Thoracic aorta (tissue), 2 donors: Measurements from ENCODE around the gene SERTAD4. TPM values are rescaled to one million over a fixed set of nuclear protein-coding genes. Genes with fewer than 3 reads are reported as not detected.
A peak's percentile ranks its signal among the peaks of the same experiment; 100 is the strongest.

Experiments used
- ATAC-seq: fragments of 150-250 bp; one replicate; pipeline ENCODE4 v1.8.0; 2017; ENCODE audit warnings: low read depth; ENCODE audit not compliant: insufficient number of reproducible peaks, low FRiP score
- DNase-seq: peaks from one replicate; pipeline ENCODE4 v3.0.0-alpha.2; 2020; ENCODE audit warnings: low spot score
- H3K27ac ChIP-seq, 2 donors: fragments of 200-600 bp; sonication (generic); 1 replicate in 1 of 2; 2 replicates in 1 of 2; pipeline ENCODE4 v1.5.1; 2016; ENCODE audit warnings: mild to moderate bottlenecking in 2 of 2, moderate library complexity in 2 of 2
- H3K27me3 ChIP-seq: fragments of 200-600 bp; sonication (generic); replicated peaks from 2 replicates; pipeline ENCODE4 v1.6.0; 2016; ENCODE audit warnings: mild to moderate bottlenecking; ENCODE audit not compliant: insufficient read depth
- H3K36me3 ChIP-seq: fragments of 200-600 bp; sonication (generic); one replicate; pipeline ENCODE4 v1.5.1; 2016
- H3K4me1 ChIP-seq, 2 donors: fragments of 200-600 bp; sonication (generic); 1 replicate in 1 of 2; 2 replicates in 1 of 2; pipeline versions ENCODE4 v1.5.1 to v1.6.0; 2016; ENCODE audit warnings: low read depth in 2 of 2, mild to moderate bottlenecking in 1 of 2; ENCODE audit not compliant: control insufficient read depth in 1 of 2
- H3K4me3 ChIP-seq: fragments of 200-600 bp; sonication (generic); 2 replicates; pipeline ENCODE4 v1.5.1; 2016; ENCODE audit warnings: mild to moderate bottlenecking
- H3K9me3 ChIP-seq: fragments of 200-600 bp; sonication (generic); 2 replicates; pipeline ENCODE4 v1.5.1; 2016
- total RNA-seq, 2 donors: library from RNA; depleted of rRNA; stranded (reverse); fragments of >200 nt; gene quantifications; one replicate each; pipeline versions ENCODE4 v1.1.0 to v1.2.3, GENCODE V29; 2016
- TF ChIP-seq, protein P1 (sequence below): fragments of 200-600 bp; sonication (generic); IDR thresholded peaks from one replicate; pipeline ENCODE4 v1.5.1; 2019; ENCODE audit warnings: antibody characterized with exemption

SERTAD4 gene
- total RNA-seq, 2 donors from 2014 or later = 5.8 to 10.0 TPM

- ATAC-seq (no peak), DNase-seq (no peak)
Observed at GRCh38 chr1:210291786-210292230, 59.2 kb downstream of the SERTAD4 start.

GRCh38 chr1:210292231-210292871, 59.8 kb downstream of the SERTAD4 start:
- no peak for ATAC-seq
- TF ChIP-seq, protein P1, sequence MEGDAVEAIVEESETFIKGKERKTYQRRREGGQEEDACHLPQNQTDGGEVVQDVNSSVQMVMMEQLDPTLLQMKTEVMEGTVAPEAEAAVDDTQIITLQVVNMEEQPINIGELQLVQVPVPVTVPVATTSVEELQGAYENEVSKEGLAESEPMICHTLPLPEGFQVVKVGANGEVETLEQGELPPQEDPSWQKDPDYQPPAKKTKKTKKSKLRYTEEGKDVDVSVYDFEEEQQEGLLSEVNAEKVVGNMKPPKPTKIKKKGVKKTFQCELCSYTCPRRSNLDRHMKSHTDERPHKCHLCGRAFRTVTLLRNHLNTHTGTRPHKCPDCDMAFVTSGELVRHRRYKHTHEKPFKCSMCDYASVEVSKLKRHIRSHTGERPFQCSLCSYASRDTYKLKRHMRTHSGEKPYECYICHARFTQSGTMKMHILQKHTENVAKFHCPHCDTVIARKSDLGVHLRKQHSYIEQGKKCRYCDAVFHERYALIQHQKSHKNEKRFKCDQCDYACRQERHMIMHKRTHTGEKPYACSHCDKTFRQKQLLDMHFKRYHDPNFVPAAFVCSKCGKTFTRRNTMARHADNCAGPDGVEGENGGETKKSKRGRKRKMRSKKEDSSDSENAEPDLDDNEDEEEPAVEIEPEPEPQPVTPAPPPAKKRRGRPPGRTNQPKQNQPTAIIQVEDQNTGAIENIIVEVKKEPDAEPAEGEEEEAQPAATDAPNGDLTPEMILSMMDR = no peak
- Histone ChIP-seq H3K36me3 (no peaks in the 10 kb centered on the region), H3K27ac (peak overlapping the region; percentile 88 to 95), H3K27me3 (no peaks in the 10 kb centered on the region), H3K9me3 (no peaks in the 10 kb centered on the region), H3K4me1 (peaks cover 22 to 46% of the 10 kb centered on the region in 2 donors), H3K4me3 (peak overlapping the region; percentile 64)
- no peak for DNase-seq

More at GRCh38 chr1:210291786-210292230, 59.2 kb downstream of the SERTAD4 start:
- H3K4me1 ChIP-seq = peaks cover 22 to 46% of the 10 kb centered on the region in 2 donors
- TF ChIP-seq, protein P1 = no peak
- no peaks in the 10 kb centered on the region for H3K9me3 ChIP-seq
- peak overlapping the region; percentile 88 to 95 for H3K27ac ChIP-seq
- no peaks in the 10 kb centered on the region for H3K27me3 ChIP-seq
- H3K36me3 ChIP-seq = no peaks in the 10 kb centered on the region
- H3K4me3 ChIP-seq = peak overlapping the region; percentile 64

DNA sequence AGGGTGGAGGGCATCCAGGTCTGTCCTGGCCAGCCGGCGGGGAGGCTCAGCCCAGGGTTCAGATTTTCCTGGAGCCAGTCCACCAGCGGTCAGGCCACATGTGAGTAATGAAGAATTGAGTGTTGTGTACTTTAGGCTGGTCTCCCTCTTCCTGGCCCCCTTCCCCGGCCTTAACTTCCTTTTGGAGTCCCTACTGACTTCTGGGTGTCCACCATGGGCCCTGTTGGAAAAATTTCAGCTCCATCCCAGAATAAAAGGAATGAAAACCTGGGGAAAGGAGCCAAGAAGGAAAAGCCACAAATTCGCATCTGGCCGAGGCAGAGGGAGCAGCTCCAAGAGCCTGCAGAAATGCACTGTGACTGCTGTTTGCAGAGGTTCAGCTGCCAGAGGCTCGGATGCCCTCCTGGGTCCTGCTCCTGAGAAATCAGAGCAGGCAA, 60.6 kb downstream of the SERTAD4 start:
- Histone ChIP-seq H3K27ac (peak overlapping the region; percentile 88 to 95), H3K9me3 (no peaks in the 10 kb centered on the region), H3K36me3 (no peaks in the 10 kb centered on the region), H3K4me3 (peak overlapping the region; percentile 64), H3K4me1 (peaks cover 22 to 46% of the 10 kb centered on the region in 2 donors), H3K27me3 (no peaks in the 10 kb centered on the region)
- DNase-seq (peak; percentile 13), ATAC-seq (peak; percentile 41)
- TF ChIP-seq, protein P1 = no peak

DNA sequence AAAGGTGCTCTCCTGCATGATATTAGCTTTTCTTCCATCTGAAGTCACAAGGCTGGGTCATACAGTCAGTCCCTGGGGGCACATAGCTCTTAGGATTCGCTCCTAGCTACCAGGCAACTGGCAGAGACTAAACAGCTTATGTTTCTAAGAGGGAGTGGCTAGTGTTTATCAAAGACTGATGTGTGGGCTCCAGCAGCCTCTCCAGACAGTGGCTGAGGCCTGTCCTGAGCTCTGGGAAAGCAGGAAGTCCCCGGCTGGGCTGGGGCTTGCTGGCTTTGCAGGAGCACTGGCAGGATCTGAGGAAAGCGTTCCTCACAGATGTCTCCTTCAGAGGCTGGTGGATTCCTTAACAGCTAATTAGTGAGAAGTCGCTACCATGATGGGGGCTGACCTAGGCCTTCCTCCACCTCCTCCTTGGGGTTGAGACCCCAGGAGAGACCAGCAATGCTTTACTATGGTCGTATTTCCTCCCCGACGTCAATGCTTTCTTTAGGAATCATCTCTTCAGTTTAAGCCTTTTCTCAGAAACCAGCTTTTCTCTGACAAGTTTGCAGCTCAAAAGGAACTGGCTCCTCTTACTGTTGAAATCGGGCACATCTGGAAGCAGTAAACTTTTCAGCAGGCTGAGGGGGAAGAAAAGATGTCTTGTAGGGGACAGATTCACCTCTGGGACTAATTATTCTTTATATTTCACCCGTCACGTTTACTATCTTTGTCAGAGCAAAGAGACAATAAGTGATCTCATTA, 62.6 kb downstream of the SERTAD4 start:
- ATAC-seq (no peak), DNase-seq (no peak)
- no peaks in the 10 kb centered on the region for H3K27me3 ChIP-seq
- H3K4me3 ChIP-seq = no peak overlapping the region
- H3K27ac ChIP-seq = peak overlapping the region; percentile 88 to 95
- H3K4me1 ChIP-seq = peaks cover 22 to 46% of the 10 kb centered on the region in 2 donors
- no peaks in the 10 kb centered on the region for H3K9me3 ChIP-seq
- no peaks in the 10 kb centered on the region for H3K36me3 ChIP-seq
- TF ChIP-seq, protein P1 = no peak

Other genes with a start within 250 kb of the SERTAD4 start
- gene HHAT, start 96.1 kb downstream of the SERTAD4 start, total RNA-seq = 1 to 10 TPM; 4.5 to 4.6 TPM